GM18861 (cell line): ENCODE results near the gene OR2C1.

Source experiments
- ATAC-seq: cut with Tn5 transposase; IDR thresholded peaks from one replicate; pipeline ENCODE4 v1.9.1; 2021; ENCODE audit not compliant: unreplicated experiment

The OR2C1 gene

GRCh38 chr16:3389663-3390338 is 34.1 kb downstream of the OR2C1 start:
- ATAC-seq, result no peak

- ATAC-seq, result peak; percentile 20
Measured at GRCh38 chr16:3400446-3400778, 44.7 kb downstream of the OR2C1 start.

GRCh38 chr16:3400779-3401688 is 45.3 kb downstream of the OR2C1 start, which contains the start of the genes ZNF174 and ZSCAN32:
TSS of gene ZNF174 (plus strand) at chr16:3401215. CDS start at chr16:3402005, 790 bp downstream.
TSS of gene ZSCAN32 (minus strand) at chr16:3401004. CDS start at chr16:3397557, 3,447 bp downstream.
- ATAC-seq, result peak; percentile 94

GRCh38 chr16:3401719-3402397 is 46.2 kb downstream of the OR2C1 start:
- ATAC-seq, result no peak
